HG03432 (cell line): ENCODE measurements around the gene EHMT1.
"Not testable (repeated sequence)": the region's sequence is repeated elsewhere in the genome, so short reads cannot be mapped to it uniquely, and the experiment has no call there.

Experiments
- ATAC-seq: cut with Tn5 transposase; IDR thresholded peaks from one replicate; pipeline ENCODE4 v1.9.1; 2021; ENCODE audit warnings: mild to moderate bottlenecking, moderate library complexity; ENCODE audit not compliant: unreplicated experiment

EHMT1 gene

GRCh38 chr9:137880160-137880975 is 261.6 kb downstream of the EHMT1 start:
- ATAC-seq: no peak

- no peak for ATAC-seq
Measured at GRCh38 chr9:137880976-137881530, 262.2 kb downstream of the EHMT1 start.

- no peak for ATAC-seq
Measured at GRCh38 chr9:137881591-137882505, 263.0 kb downstream of the EHMT1 start.

GRCh38 chr9:137882506-137882821 is 263.7 kb downstream of the EHMT1 start:
- no peak for ATAC-seq

- ATAC-seq: not testable (repeated sequence)
Measured at GRCh38 chr9:137883977-137884376, 265.2 kb downstream of the EHMT1 start.

- not testable (repeated sequence) for ATAC-seq
Measured at GRCh38 chr9:137884547-137884946, 265.7 kb downstream of the EHMT1 start.

- ATAC-seq: not testable (repeated sequence)
Measured at GRCh38 chr9:137885121-137885520, 266.3 kb downstream of the EHMT1 start.
